ENCODE measurements around the gene FHOD3. TPM values are rescaled to one million over a fixed set of nuclear protein-coding genes. Genes with fewer than 3 reads are reported as not detected.

FHOD3 gene
- total RNA-seq, 4 donors from 2014 or later, result 3.5 to 40.0 (median 14.5) TPM

DNA sequence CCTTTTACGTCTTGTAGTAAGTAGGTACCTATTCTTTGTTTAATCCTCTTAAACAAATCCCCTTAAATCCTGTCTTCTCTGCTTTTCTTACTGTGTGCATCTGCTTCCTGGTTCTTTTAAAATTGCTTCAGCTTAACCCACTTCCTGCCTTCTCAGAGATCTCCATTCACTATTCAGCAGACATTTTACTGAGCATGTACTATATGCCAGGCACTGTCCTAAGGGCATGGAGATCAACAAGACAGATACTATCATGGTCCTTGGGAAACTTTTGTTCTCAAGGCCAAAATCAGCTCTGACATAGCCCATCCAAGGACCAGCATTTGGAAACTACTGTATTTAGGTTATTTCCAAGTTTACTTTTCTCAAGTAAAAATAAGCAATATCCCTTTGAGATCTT lies 303.8 kb downstream of the FHOD3 start:
- in situ Hi-C loops (cut with MboI; ENCODE audit: low pct_ligation_motif_present in 1 of 4, low pct_unique_long_range_greater_than_20kb in 1 of 4, low sequenced_read_pairs in 3 of 4) (no loop called here), intact Hi-C loops (cut with DNase I; ENCODE audit: low total_unique reads) (no loop called here)
- H3K36me3 ChIP-seq, result no peaks in the 10 kb centered on the region
- no peaks in the 10 kb centered on the region for H3K27me3 ChIP-seq
- peaks cover 0 to 26% (median 16%) of the 10 kb centered on the region in 4 donors for H3K4me1 ChIP-seq
- H3K9me3 ChIP-seq, result no peaks in the 10 kb centered on the region
- H3K27ac ChIP-seq, result no peak overlapping the region
- no peak for DNase-seq
- WGBS, 2 donors (ENCODE audit: low coverage in 1 of 2), result 92 to 96% methylated on average over 1 of the region's 1 CpG
- TF ChIP-seq POLR2A (IDR thresholded peaks at IDR 0.05) (no peak), POLR2AphosphoS5 (IDR thresholded peaks at IDR 0.05) (no peak)
- TF ChIP-seq, protein P1, sequence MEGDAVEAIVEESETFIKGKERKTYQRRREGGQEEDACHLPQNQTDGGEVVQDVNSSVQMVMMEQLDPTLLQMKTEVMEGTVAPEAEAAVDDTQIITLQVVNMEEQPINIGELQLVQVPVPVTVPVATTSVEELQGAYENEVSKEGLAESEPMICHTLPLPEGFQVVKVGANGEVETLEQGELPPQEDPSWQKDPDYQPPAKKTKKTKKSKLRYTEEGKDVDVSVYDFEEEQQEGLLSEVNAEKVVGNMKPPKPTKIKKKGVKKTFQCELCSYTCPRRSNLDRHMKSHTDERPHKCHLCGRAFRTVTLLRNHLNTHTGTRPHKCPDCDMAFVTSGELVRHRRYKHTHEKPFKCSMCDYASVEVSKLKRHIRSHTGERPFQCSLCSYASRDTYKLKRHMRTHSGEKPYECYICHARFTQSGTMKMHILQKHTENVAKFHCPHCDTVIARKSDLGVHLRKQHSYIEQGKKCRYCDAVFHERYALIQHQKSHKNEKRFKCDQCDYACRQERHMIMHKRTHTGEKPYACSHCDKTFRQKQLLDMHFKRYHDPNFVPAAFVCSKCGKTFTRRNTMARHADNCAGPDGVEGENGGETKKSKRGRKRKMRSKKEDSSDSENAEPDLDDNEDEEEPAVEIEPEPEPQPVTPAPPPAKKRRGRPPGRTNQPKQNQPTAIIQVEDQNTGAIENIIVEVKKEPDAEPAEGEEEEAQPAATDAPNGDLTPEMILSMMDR (IDR thresholded peaks at IDR 0.05), result no peak
- H3K4me3 ChIP-seq, result no peak overlapping the region

DNA sequence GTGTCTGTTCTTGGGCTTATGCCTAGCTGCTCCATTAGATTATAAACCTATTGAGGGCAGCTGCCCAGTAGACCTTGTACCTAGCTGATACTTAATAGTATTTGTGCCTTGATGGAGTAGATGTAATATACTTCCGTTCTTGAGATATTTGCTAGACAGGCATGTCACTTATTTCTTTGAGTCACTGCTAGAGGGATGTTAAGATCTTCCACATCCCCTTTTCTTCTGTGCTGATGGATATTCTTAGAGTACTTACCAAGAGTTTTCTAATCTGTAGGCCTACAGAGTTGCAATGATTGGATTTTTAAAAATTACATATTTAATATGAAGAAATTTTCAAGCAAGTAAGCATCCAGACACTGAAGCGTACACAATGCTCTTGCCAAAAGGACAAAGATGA lies 304.6 kb downstream of the FHOD3 start:
- 94 to 99% methylated on average over 2 of the region's 2 CpGs for WGBS, 2 donors (ENCODE audit: low coverage in 1 of 2)
- TF ChIP-seq, protein P1 (IDR thresholded peaks at IDR 0.05), result no peak
- TF ChIP-seq POLR2AphosphoS5 (IDR thresholded peaks at IDR 0.05) (no peak), POLR2A (IDR thresholded peaks at IDR 0.05) (no peak), EP300 (IDR thresholded peaks at IDR 0.05; ENCODE audit: low read depth) (no peak)
- Histone ChIP-seq H3K36me3 (no peaks in the 10 kb centered on the region), H3K9me3 (no peaks in the 10 kb centered on the region), H3K4me1 (peaks cover 0 to 21% (median 10%) of the 10 kb centered on the region in 4 donors), H3K4me3 (no peak overlapping the region), H3K27ac (no peak overlapping the region), H3K27me3 (no peaks in the 10 kb centered on the region)
- DNase-seq, result no peak
- intact Hi-C loops (cut with DNase I; ENCODE audit: low total_unique reads) (no loop called here), in situ Hi-C loops (cut with MboI; ENCODE audit: low pct_ligation_motif_present in 1 of 4, low pct_unique_long_range_greater_than_20kb in 1 of 4, low sequenced_read_pairs in 3 of 4) (no loop called here)

DNA sequence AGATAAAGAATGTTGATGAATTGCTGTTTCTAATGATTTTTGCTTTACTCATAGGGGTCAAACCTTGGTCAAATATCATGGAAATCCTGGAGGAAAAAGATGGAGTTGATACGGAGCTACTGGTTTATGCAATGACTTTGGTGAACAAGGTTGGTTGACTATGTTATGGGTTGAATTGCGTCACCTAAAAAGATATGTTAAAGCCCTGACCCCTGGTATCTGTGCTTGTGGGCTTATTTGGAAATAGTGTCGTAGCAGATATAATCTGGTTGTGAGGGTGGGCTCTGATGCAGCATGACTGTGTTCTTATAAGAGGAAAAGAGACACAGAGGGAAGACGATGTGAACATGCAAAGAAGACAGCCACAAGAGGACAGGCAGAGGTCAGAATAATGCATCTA lies 305.1 kb downstream of the FHOD3 start:
- no peak for DNase-seq
- Histone ChIP-seq H3K9me3 (no peaks in the 10 kb centered on the region), H3K27me3 (no peaks in the 10 kb centered on the region), H3K4me1 (peaks cover 0 to 15% (median 7%) of the 10 kb centered on the region in 4 donors), H3K4me3 (no peak overlapping the region), H3K27ac (no peak overlapping the region), H3K36me3 (no peaks in the 10 kb centered on the region)
- intact Hi-C loops (cut with DNase I; ENCODE audit: low total_unique reads), result no loop called here
- TF ChIP-seq, protein P1 (IDR thresholded peaks at IDR 0.05), result no peak
- TF ChIP-seq POLR2AphosphoS5 (IDR thresholded peaks at IDR 0.05) (no peak), POLR2A (IDR thresholded peaks at IDR 0.05) (no peak), EP300 (IDR thresholded peaks at IDR 0.05; ENCODE audit: low read depth) (no peak)
- in situ Hi-C loops (cut with MboI; ENCODE audit: low pct_ligation_motif_present in 1 of 4, low pct_unique_long_range_greater_than_20kb in 1 of 4, low sequenced_read_pairs in 3 of 4), result no loop called here
- WGBS, 2 donors (ENCODE audit: low coverage in 1 of 2), result 86 to 89% methylated on average over 4 of the region's 4 CpGs

DNA sequence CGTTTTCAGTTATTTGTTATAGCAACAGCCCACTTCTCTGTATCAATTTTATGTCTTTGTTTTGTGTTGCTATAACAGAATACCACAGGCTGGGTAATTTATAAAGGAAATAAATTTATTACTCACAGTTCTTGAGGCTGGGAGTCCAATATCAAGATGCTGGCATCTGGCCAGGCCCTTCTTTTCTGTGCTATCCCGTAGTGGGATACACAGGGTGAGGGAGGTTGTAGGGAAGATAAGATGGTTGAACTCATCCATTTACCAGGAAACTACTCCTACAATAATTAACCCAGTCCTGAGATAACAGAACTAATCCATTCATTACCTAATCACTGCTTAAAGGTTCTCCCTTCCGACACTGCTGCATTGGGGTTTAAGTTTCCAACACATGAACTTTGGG lies 310.6 kb downstream of the FHOD3 start:
- no peak overlapping the region for H3K4me3 ChIP-seq
- H3K27ac ChIP-seq, result no peak overlapping the region
- in situ Hi-C loops (cut with MboI; ENCODE audit: low pct_ligation_motif_present in 1 of 4, low pct_unique_long_range_greater_than_20kb in 1 of 4, low sequenced_read_pairs in 3 of 4), result no loop called here
- no peak for DNase-seq
- no peaks in the 10 kb centered on the region for H3K36me3 ChIP-seq
- H3K27me3 ChIP-seq, result no peaks in the 10 kb centered on the region
- H3K4me1 ChIP-seq, result no peaks in the 10 kb centered on the region
- H3K9me3 ChIP-seq, result no peaks in the 10 kb centered on the region
- TF ChIP-seq POLR2AphosphoS5 (IDR thresholded peaks at IDR 0.05), result no peak
- no peak for TF ChIP-seq POLR2A (IDR thresholded peaks at IDR 0.05)
- TF ChIP-seq EP300 (IDR thresholded peaks at IDR 0.05; ENCODE audit: low read depth), result no peak
- TF ChIP-seq, protein P1 (IDR thresholded peaks at IDR 0.05), result no peak
- 55 to 68% methylated on average over 2 to 3 of the region's 3 CpGs for WGBS, 2 donors (ENCODE audit: low coverage in 1 of 2)
- intact Hi-C loops (cut with DNase I; ENCODE audit: low total_unique reads), result no loop called here
